Ovary (tissue), 9 donors: ENCODE data around the gene TMIGD3. TPM values are rescaled to one million over a fixed set of nuclear protein-coding genes. Genes with fewer than 3 reads are reported as not detected.

ENCODE experiments used
- DNase-seq, 5 donors: peaks; one replicate each; pipeline ENCODE4 v3.0.0-alpha.2; 2019 to 2020
- H3K27ac ChIP-seq, 2 donors: fragments of 200-600 bp; one replicate each; pipeline versions ENCODE4 v1.5.1 to v1.8.0; 2019 to 2022
- H3K27me3 ChIP-seq: fragments of 200-600 bp; one replicate; pipeline ENCODE4 v1.8.0; 2022
- H3K36me3 ChIP-seq: fragments of 200-600 bp; sonication (generic); one replicate; pipeline ENCODE4 v1.5.1; 2019
- H3K4me1 ChIP-seq: one replicate; pipeline ENCODE4 v1.8.1; 2013; ENCODE audit warnings: mild to moderate bottlenecking, moderate library complexity; ENCODE audit not compliant: insufficient read depth
- H3K4me3 ChIP-seq: fragments of 200-600 bp; sonication (generic); one replicate; pipeline ENCODE4 v1.5.1; 2017
- H3K9me3 ChIP-seq, 2 donors: fragments of 200-600 bp in 1 of 2; sonication (generic) in 1 of 2; one replicate each; pipeline versions ENCODE4 v1.5.1 to v1.8.1; 2013 to 2019; ENCODE audit warnings: mild to moderate bottlenecking in 1 of 2, moderate library complexity in 1 of 2
- EP300 ChIP-seq: sonication (generic); formaldehyde crosslinking; IDR thresholded peaks from one replicate; pipeline ENCODE4 v1.6.1; 2017; ENCODE audit warnings: antibody characterized with exemption
- POLR2A ChIP-seq: fragments of 450-650 bp; IDR thresholded peaks from one replicate; pipeline ENCODE4 v1.6.1; 2017; ENCODE audit warnings: antibody characterized with exemption, mild to moderate bottlenecking, moderate library complexity
- WGBS, 3 donors: extraction: QIAGEN DNeasy Blood & Tissue Kit in 1 of 3; methylation state at CpG; one replicate each; pipeline versions ENCODE4 v1.1.5 to v1.1.7; 2013 to 2017; 5-methylcytosine and 5-hydroxymethylcytosine counted together
- intact Hi-C, 4 donors: fragments of 100-400 bp; cut with DNase I; formaldehyde crosslinking; loops; one replicate each; pipeline versions ENCODE4 v1.11.0 to v1.15.1; 2022 to 2023
- polyA plus RNA-seq, 2 donors: library from polyadenylated mRNA; stranded (reverse); fragments of 200-250 nt in 1 of 2; fragments of 350-450 nt in 1 of 2; fragmentation: Illumina TruSeq in 1 of 2; extraction: RNeasy Lipid Tissue Mini Kit (QIAGEN cat#74804) in 1 of 2; gene quantifications; one replicate each; pipeline ENCODE4 v1.2.3, GENCODE V29; 2013 to 2014
- small RNA-seq: library from RNA; depleted of rRNA; stranded (forward); fragments of <200 nt; gene quantifications from one replicate; pipeline ENCODE3, GENCODE V24; 2016
- total RNA-seq, 7 donors: library from RNA; depleted of rRNA in 2 of 7; stranded (reverse); fragments of >200 nt in 2 of 7; fragmentation: NEBNext Ultra II Directional in 3 of 7; extraction: Animal tissue kit (Norgen Biotek cat#: 25700) in 3 of 7; gene quantifications; one replicate each; pipeline versions ENCODE4 v1.1.0 to v1.2.4, GENCODE V29; 2016 to 2023
- TF ChIP-seq, protein P1 (sequence below), 3 donors: fragments of 450-650 bp in 2 of 3; fragments of 200-600 bp in 1 of 3; IDR thresholded peaks; one replicate each; pipeline versions ENCODE4 v1.5.1 to v1.8.0; 2016 to 2022; ENCODE audit warnings: antibody characterized with exemption in 3 of 3, mild to moderate bottlenecking in 1 of 3
- donor health status: DM: no; HTN: no; CAD: no; lungs with moderate emphysema.
- donor health status: DM: no; HTN: no; CAD: no.
- donor health status: Bipolar disorder and iron deficiency.
- donor health status: DM: yes; HTN: yes; CAD: no.
- donor health status: DM: no; HTN: no; CAD: no.
- donor health status: DM: yes; HTN: yes; CAD: no.

TMIGD3 gene
- total and polyA plus RNA-seq, 9 donors, result 0.78 to 3.2 (median 2.6) TPM; not detected in 2

- H3K27me3 ChIP-seq, result no peaks in the 10 kb centered on the region
- no peak overlapping the region for H3K4me3 ChIP-seq
- TF ChIP-seq POLR2A (no peak), EP300 (no peak)
- TF ChIP-seq, protein P1, sequence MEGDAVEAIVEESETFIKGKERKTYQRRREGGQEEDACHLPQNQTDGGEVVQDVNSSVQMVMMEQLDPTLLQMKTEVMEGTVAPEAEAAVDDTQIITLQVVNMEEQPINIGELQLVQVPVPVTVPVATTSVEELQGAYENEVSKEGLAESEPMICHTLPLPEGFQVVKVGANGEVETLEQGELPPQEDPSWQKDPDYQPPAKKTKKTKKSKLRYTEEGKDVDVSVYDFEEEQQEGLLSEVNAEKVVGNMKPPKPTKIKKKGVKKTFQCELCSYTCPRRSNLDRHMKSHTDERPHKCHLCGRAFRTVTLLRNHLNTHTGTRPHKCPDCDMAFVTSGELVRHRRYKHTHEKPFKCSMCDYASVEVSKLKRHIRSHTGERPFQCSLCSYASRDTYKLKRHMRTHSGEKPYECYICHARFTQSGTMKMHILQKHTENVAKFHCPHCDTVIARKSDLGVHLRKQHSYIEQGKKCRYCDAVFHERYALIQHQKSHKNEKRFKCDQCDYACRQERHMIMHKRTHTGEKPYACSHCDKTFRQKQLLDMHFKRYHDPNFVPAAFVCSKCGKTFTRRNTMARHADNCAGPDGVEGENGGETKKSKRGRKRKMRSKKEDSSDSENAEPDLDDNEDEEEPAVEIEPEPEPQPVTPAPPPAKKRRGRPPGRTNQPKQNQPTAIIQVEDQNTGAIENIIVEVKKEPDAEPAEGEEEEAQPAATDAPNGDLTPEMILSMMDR (IDR thresholded peaks at IDR 0.05), result no peak
- H3K4me1 ChIP-seq, result no peaks in the 10 kb centered on the region
- H3K36me3 ChIP-seq, result no peaks in the 10 kb centered on the region
- 89 to 94% (median 92%) methylated on average over 3 of the region's 3 CpGs for WGBS, 3 donors
- intact Hi-C loops, result no loop called here
- H3K9me3 ChIP-seq, result no peaks in the 10 kb centered on the region
- DNase-seq, result no peak
- no peak overlapping the region for H3K27ac ChIP-seq
These were observed 63.7 kb downstream of the TMIGD3 start for GRCh38 chr1:111439461-111440351.

DNA sequence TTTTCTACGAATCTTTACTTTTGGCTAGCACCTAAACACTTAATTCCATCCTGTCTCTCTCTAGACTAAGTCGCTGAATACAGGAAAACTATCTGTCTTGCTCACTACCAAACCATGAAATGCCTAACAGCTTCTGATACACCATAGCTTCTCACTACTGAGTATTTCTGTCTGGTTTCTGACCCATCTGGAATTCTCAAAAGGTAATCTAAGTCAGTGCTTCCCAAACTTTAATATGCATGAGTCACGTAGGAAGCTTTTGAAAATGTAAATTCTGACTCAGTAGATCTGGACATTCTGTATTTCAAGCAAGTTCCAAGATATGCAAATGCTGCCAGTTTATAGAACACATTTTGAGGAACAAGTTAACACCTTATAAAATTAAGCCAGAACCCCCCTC is 66.7 kb downstream of the TMIGD3 start:
- intact Hi-C loops, result no loop called here
- Histone ChIP-seq H3K4me3 (no peak overlapping the region), H3K27ac (no peak overlapping the region), H3K27me3 (no peaks in the 10 kb centered on the region), H3K36me3 (no peaks in the 10 kb centered on the region), H3K4me1 (no peaks in the 10 kb centered on the region), H3K9me3 (no peaks in the 10 kb centered on the region)
- 51 to 60% (median 52%) methylated on average over 3 of the region's 3 CpGs for WGBS, 3 donors
- TF ChIP-seq POLR2A, result no peak
- no peak for DNase-seq

Small RNAs within 50 kb of the gene (small RNA-seq; reads per million reads assigned to genes)
- gene RF00019, result not detected
- not detected for gene RNU6-792P

Other genes with a start within 250 kb of the TMIGD3 start
- not detected for gene CHIA, start 212.8 kb downstream of the TMIGD3 start, total RNA-seq
- gene CHIA, start 212.8 kb downstream of the TMIGD3 start, polyA plus RNA-seq, result under 1 TPM in 1 of 2 donors, not detected in 1; 0.18 TPM
- 100 to 1,000 TPM in 2 of 7 donors, 10 to 100 TPM in 3, 1 to 10 TPM in 2; 1.8 to 518 (median 43.5) TPM for gene OVGP1, start 75.9 kb downstream of the TMIGD3 start, total RNA-seq
- gene OVGP1, start 75.9 kb downstream of the TMIGD3 start, polyA plus RNA-seq, result 1 to 10 TPM; 2.3 to 3.1 TPM
- gene WDR77, start 54.4 kb downstream of the TMIGD3 start, total RNA-seq, result 10 to 100 TPM; 14.5 to 68.4 (median 21.7) TPM
- 10 to 100 TPM; 12.7 to 23.8 TPM for gene WDR77, start 54.4 kb downstream of the TMIGD3 start, polyA plus RNA-seq
- 100 to 1,000 TPM; 125 to 152 (median 136) TPM for gene ATP5PB, start 54.2 kb downstream of the TMIGD3 start, total RNA-seq
- gene ATP5PB, start 54.2 kb downstream of the TMIGD3 start, polyA plus RNA-seq, result 100 to 1,000 TPM; 183 to 277 TPM
- 10 to 100 TPM in 4 of 7 donors, 1 to 10 TPM in 3; 5.4 to 20.0 (median 11.0) TPM for gene C1orf162, start 29.6 kb downstream of the TMIGD3 start, total RNA-seq
- gene C1orf162, start 29.6 kb downstream of the TMIGD3 start, polyA plus RNA-seq, result 10 to 100 TPM in 1 of 2 donors, 1 to 10 TPM in 1; 8.6 to 41.8 TPM
- gene ADORA3, start within 50 bp of the TMIGD3 start, total RNA-seq, result 1 to 10 TPM; 1.4 to 7.2 (median 3.8) TPM
- 10 to 100 TPM in 1 of 2 donors, 1 to 10 TPM in 1; 2.4 to 11.1 TPM for gene ADORA3, start within 50 bp of the TMIGD3 start, polyA plus RNA-seq
- 10 to 100 TPM; 22.2 to 67.6 (median 59.1) TPM for gene RAP1A, start 116.2 kb upstream of the TMIGD3 start, total RNA-seq
- gene RAP1A, start 116.2 kb upstream of the TMIGD3 start, polyA plus RNA-seq, result 100 to 1,000 TPM in 1 of 2 donors, 10 to 100 TPM in 1; 46.4 to 118 TPM
- 10 to 100 TPM in 4 of 7 donors, 1 to 10 TPM in 3; 2.9 to 22.2 (median 10.5) TPM for gene INKA2, start 235.8 kb upstream of the TMIGD3 start, total RNA-seq
- gene INKA2, start 235.8 kb upstream of the TMIGD3 start, polyA plus RNA-seq, result 1 to 10 TPM; 2.3 to 4.1 TPM